HEK293 (cell line): ENCODE results near the gene ARRB2.

Experiments
- CTCF ChIA-PET: fragments of 350-600 bp; formaldehyde crosslinking; extraction: SDS; loops from one replicate; lab custom pipeline; 2021; ENCODE audit warnings: antibody characterized with exemption; lab: Yijun Ruan, JAX
- POLR2A ChIA-PET: fragments of 300-600 bp; formaldehyde crosslinking; extraction: SDS; loops from one replicate; lab custom pipeline; 2020; ENCODE audit warnings: antibody characterized with exemption, inconsistent platforms; lab: Yijun Ruan, JAX
- H3K27ac ChIP-seq: fragments of 200-500 bp; sonication (Bioruptor generic); 2 replicates; pipeline ENCODE4 v1.5.1; 2014; ENCODE audit warnings: low read depth, low read length, control low read depth, inconsistent platforms; ENCODE audit errors: extremely low read depth
- H3K36me3 ChIP-seq, 2 experiments: fragments of 200-500 bp in 1 of 2; sonication (Bioruptor generic) in 1 of 2; 1 replicate in 1 of 2; 2 replicates in 1 of 2; pipeline ENCODE4 v1.5.1; 2014 to 2017; ENCODE audit warnings: inconsistent platforms in 2 of 2, low read length in 2 of 2; ENCODE audit not compliant: control insufficient read depth in 2 of 2, insufficient read depth in 1 of 2
- H3K4me1 ChIP-seq: fragments of 200-500 bp; sonication (Bioruptor generic); 2 replicates; pipeline ENCODE4 v1.5.1; 2014; ENCODE audit warnings: mild to moderate bottlenecking, low read length, inconsistent platforms; ENCODE audit not compliant: control insufficient read depth, insufficient read depth
- H3K4me3 ChIP-seq: 2 replicates; pipeline ENCODE4 v1.5.1; 2011; ENCODE audit warnings: low read depth, mild to moderate bottlenecking, control low read depth, low read length, moderate library complexity
- H3K9me3 ChIP-seq: fragments of 200-500 bp; sonication (Bioruptor generic); 2 replicates; pipeline ENCODE4 v1.5.1; 2014; ENCODE audit warnings: low read depth, low read length, inconsistent platforms; ENCODE audit not compliant: control insufficient read depth, insufficient read depth
- BCL11A ChIP-seq: fragments of 450-650 bp; formaldehyde crosslinking; IDR thresholded peaks from 2 replicates; pipeline ENCODE4 v1.5.1; 2016; ENCODE audit warnings: low read depth, missing biosample characterization, missing genetic modification characterization
- IKZF3 ChIP-seq: fragments of 450-650 bp; IDR thresholded peaks from 2 replicates; pipeline ENCODE4 v1.5.0; 2018; ENCODE audit warnings: missing biosample characterization, mild to moderate bottlenecking, missing genetic modification characterization, moderate library complexity
- SCRT2 ChIP-seq: fragments of 450-650 bp; formaldehyde crosslinking; IDR thresholded peaks from 2 replicates; pipeline ENCODE4 v1.5.1; 2016; ENCODE audit warnings: missing biosample characterization, missing genetic modification characterization
- ZBTB48 ChIP-seq: fragments of 450-650 bp; formaldehyde crosslinking; IDR thresholded peaks from 2 replicates; pipeline ENCODE4 v1.5.1; 2016; ENCODE audit warnings: missing biosample characterization, missing genetic modification characterization
- ZEB2 ChIP-seq: fragments of 450-650 bp; formaldehyde crosslinking; IDR thresholded peaks from 2 replicates; pipeline ENCODE4 v1.5.1; 2016; ENCODE audit warnings: missing biosample characterization, missing genetic modification characterization
- ZFP41 ChIP-seq: fragments of 450-650 bp; formaldehyde crosslinking; IDR thresholded peaks from 2 replicates; pipeline ENCODE4 v1.5.1; 2016; ENCODE audit warnings: missing biosample characterization, missing genetic modification characterization, borderline replicate concordance
- ZNF112 ChIP-seq: fragments of 450-650 bp; formaldehyde crosslinking; IDR thresholded peaks from 2 replicates; pipeline ENCODE4 v1.5.0; 2017; ENCODE audit warnings: missing biosample characterization, missing genetic modification characterization
- ZNF133 ChIP-seq: fragments of 450-650 bp; formaldehyde crosslinking; IDR thresholded peaks from 2 replicates; pipeline ENCODE4 v1.5.1; 2016; ENCODE audit warnings: missing biosample characterization, missing genetic modification characterization
- ZNF174 ChIP-seq: fragments of 450-650 bp; formaldehyde crosslinking; IDR thresholded peaks from 2 replicates; pipeline ENCODE4 v1.5.0; 2017; ENCODE audit warnings: missing biosample characterization, mild to moderate bottlenecking, missing genetic modification characterization
- ZNF175 ChIP-seq: fragments of 450-650 bp; formaldehyde crosslinking; IDR thresholded peaks from 2 replicates; pipeline ENCODE4 v1.5.1; 2016; ENCODE audit warnings: missing biosample characterization, missing genetic modification characterization
- ZNF184 ChIP-seq: fragments of 450-650 bp; IDR thresholded peaks from 2 replicates; pipeline ENCODE4 v1.5.1; 2018; ENCODE audit warnings: missing biosample characterization, mild to moderate bottlenecking, missing genetic modification characterization
- ZNF311 ChIP-seq: fragments of 450-650 bp; formaldehyde crosslinking; IDR thresholded peaks from 2 replicates; pipeline ENCODE4 v1.5.1; 2017; ENCODE audit warnings: missing biosample characterization, missing genetic modification characterization, borderline replicate concordance
- ZNF394 ChIP-seq: fragments of 450-650 bp; formaldehyde crosslinking; IDR thresholded peaks from 2 replicates; pipeline ENCODE4 v1.5.1; 2016; ENCODE audit warnings: missing biosample characterization, missing genetic modification characterization, mild to moderate bottlenecking, moderate library complexity, borderline replicate concordance
- ZNF514 ChIP-seq: fragments of 450-650 bp; formaldehyde crosslinking; IDR thresholded peaks from 2 replicates; pipeline ENCODE4 v1.5.1; 2016; ENCODE audit warnings: missing biosample characterization, missing genetic modification characterization
- ZNF530 ChIP-seq: fragments of 450-650 bp; formaldehyde crosslinking; IDR thresholded peaks from 2 replicates; pipeline ENCODE4 v1.5.1; 2016; ENCODE audit warnings: low read depth, missing biosample characterization, missing genetic modification characterization
- ZNF560 ChIP-seq: fragments of 450-650 bp; formaldehyde crosslinking; IDR thresholded peaks from 2 replicates; pipeline ENCODE4 v1.5.1; 2017; ENCODE audit warnings: missing biosample characterization, missing genetic modification characterization, borderline replicate concordance
- ZNF624 ChIP-seq: fragments of 450-650 bp; formaldehyde crosslinking; IDR thresholded peaks from 2 replicates; pipeline ENCODE4 v1.5.1; 2017; ENCODE audit warnings: missing biosample characterization, missing genetic modification characterization
- ZNF629 ChIP-seq: fragments of 450-650 bp; formaldehyde crosslinking; IDR thresholded peaks from 2 replicates; pipeline ENCODE4 v1.5.1; 2017; ENCODE audit warnings: missing biosample characterization, missing genetic modification characterization
- ZNF670 ChIP-seq: fragments of 450-650 bp; formaldehyde crosslinking; IDR thresholded peaks from 2 replicates; pipeline ENCODE4 v1.5.1; 2016; ENCODE audit warnings: missing biosample characterization, missing genetic modification characterization, low read depth
- ZNF677 ChIP-seq: fragments of 450-650 bp; IDR thresholded peaks from 2 replicates; pipeline ENCODE4 v1.5.0; 2018; ENCODE audit warnings: missing biosample characterization, mild to moderate bottlenecking, missing genetic modification characterization, moderate library complexity
- ZNF837 ChIP-seq: fragments of 450-650 bp; formaldehyde crosslinking; IDR thresholded peaks from 2 replicates; pipeline ENCODE4 v1.5.1; 2016; ENCODE audit warnings: missing biosample characterization, missing genetic modification characterization
- ZSCAN23 ChIP-seq: fragments of 450-650 bp; formaldehyde crosslinking; IDR thresholded peaks from 2 replicates; pipeline ENCODE4 v1.5.1; 2016; ENCODE audit warnings: missing biosample characterization, missing genetic modification characterization
- TF ChIP-seq, protein P1 (sequence below): fragments of 450-650 bp; formaldehyde crosslinking; IDR thresholded peaks from 2 replicates; pipeline ENCODE4 v1.5.1; 2016; ENCODE audit warnings: missing biosample characterization, missing genetic modification characterization, borderline replicate concordance
- TF ChIP-seq, protein P2 (sequence below): fragments of 450-650 bp; formaldehyde crosslinking; IDR thresholded peaks from 2 replicates; pipeline ENCODE4 v1.5.0; 2017; ENCODE audit warnings: missing biosample characterization, missing genetic modification characterization, borderline replicate concordance
- TF ChIP-seq, protein P3 (sequence below): fragments of 450-650 bp; formaldehyde crosslinking; IDR thresholded peaks from 2 replicates; pipeline ENCODE4 v1.5.1; 2016; ENCODE audit warnings: missing biosample characterization, missing genetic modification characterization
- TF ChIP-seq, protein P4 (sequence below): fragments of 450-650 bp; formaldehyde crosslinking; IDR thresholded peaks from 2 replicates; pipeline ENCODE4 v1.5.1; 2016; ENCODE audit warnings: missing biosample characterization, missing genetic modification characterization
- TF ChIP-seq, protein P5 (sequence below): fragments of 450-650 bp; formaldehyde crosslinking; IDR thresholded peaks from 2 replicates; pipeline ENCODE4 v1.5.1; 2016; ENCODE audit warnings: missing biosample characterization, missing genetic modification characterization
- TF ChIP-seq, protein P6 (sequence below): fragments of 450-650 bp; formaldehyde crosslinking; IDR thresholded peaks from 2 replicates; pipeline ENCODE4; 2016; ENCODE audit warnings: missing biosample characterization, missing genetic modification characterization

ARRB2 gene

DNA sequence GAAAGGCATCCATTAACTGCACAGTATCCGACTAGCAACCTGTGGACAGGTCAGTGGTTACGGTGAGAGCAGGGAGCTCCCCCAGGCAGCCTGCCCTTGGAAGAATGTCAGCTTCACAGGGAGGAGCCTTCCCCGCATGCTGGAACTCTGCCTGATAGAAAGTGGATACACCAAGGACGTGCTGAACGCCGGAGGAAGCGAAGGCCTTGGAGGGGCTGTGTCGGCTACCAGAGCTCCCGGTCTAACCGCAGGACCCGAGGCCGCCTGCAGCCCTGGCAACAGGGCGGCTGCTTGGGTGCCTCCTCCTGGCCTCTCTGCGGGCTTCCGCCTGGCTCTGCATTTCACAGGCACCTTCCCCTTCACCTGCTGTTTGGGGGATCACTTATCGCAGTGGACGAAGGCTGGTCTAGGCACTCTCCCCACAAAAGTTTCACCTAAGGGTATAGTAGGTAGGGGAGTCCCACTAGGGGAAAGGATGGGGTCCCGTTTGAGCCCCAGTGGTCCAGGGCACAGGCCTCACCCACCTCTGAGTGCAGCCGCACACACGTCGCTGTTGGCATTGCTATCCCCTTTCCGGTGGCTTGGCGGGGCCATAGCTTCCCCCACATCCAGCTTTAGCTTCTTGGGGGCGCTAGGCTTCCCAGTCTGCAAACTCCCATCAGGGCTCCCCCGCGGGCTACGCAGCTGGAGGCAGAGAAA, 36.3 kb upstream of the ARRB2 start (continued):
- TF ChIP-seq, protein P1, sequence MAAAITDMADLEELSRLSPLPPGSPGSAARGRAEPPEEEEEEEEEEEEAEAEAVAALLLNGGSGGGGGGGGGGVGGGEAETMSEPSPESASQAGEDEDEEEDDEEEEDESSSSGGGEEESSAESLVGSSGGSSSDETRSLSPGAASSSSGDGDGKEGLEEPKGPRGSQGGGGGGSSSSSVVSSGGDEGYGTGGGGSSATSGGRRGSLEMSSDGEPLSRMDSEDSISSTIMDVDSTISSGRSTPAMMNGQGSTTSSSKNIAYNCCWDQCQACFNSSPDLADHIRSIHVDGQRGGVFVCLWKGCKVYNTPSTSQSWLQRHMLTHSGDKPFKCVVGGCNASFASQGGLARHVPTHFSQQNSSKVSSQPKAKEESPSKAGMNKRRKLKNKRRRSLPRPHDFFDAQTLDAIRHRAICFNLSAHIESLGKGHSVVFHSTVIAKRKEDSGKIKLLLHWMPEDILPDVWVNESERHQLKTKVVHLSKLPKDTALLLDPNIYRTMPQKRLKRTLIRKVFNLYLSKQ (tag by site-specific recombination) = no peak
- TF ChIP-seq SCRT2 (no peak), ZNF560 (no peak), ZNF184 (tag by site-specific recombination) (no peak), ZNF175 (tag by site-specific recombination) (no peak), ZNF837 (tag by site-specific recombination) (no peak), ZNF112 (tag by site-specific recombination) (no peak), ZNF670 (tag by site-specific recombination) (no peak), ZBTB48 (tag by site-specific recombination) (no peak), IKZF3 (tag by site-specific recombination) (no peak)
- TF ChIP-seq, protein P2, sequence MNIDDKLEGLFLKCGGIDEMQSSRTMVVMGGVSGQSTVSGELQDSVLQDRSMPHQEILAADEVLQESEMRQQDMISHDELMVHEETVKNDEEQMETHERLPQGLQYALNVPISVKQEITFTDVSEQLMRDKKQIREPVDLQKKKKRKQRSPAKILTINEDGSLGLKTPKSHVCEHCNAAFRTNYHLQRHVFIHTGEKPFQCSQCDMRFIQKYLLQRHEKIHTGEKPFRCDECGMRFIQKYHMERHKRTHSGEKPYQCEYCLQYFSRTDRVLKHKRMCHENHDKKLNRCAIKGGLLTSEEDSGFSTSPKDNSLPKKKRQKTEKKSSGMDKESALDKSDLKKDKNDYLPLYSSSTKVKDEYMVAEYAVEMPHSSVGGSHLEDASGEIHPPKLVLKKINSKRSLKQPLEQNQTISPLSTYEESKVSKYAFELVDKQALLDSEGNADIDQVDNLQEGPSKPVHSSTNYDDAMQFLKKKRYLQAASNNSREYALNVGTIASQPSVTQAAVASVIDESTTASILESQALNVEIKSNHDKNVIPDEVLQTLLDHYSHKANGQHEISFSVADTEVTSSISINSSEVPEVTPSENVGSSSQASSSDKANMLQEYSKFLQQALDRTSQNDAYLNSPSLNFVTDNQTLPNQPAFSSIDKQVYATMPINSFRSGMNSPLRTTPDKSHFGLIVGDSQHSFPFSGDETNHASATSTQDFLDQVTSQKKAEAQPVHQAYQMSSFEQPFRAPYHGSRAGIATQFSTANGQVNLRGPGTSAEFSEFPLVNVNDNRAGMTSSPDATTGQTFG = no peak
- TF ChIP-seq, protein P3, sequence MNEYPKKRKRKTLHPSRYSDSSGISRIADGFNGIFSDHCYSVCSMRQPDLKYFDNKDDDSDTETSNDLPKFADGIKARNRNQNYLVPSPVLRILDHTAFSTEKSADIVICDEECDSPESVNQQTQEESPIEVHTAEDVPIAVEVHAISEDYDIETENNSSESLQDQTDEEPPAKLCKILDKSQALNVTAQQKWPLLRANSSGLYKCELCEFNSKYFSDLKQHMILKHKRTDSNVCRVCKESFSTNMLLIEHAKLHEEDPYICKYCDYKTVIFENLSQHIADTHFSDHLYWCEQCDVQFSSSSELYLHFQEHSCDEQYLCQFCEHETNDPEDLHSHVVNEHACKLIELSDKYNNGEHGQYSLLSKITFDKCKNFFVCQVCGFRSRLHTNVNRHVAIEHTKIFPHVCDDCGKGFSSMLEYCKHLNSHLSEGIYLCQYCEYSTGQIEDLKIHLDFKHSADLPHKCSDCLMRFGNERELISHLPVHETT = no peak

DNA sequence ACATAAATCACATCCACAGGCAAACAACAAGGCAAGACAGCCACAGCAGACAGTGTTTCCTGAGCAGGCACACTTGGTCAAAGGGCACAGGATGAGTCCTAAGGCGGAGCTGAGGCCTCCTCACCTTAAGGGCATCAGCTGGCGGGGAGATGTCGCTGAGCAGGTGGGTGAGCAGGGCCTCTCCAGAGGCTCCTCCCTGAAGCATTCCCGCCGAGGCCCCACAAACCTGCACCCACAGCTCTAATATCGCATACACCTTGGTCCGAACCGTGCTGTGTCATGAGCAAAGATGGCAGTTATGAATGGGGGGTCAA, 35.8 kb upstream of the ARRB2 start:
- ChIA-PET POLR2A (interaction anchor here (0.6 to 1.3 kb wide), 2 partner anchors 29 to 197 kb away, joined by 3 to 8 read pairs; partner anchors contain the start of gene PELP1), CTCF (no interaction called here)
- H3K4me1 ChIP-seq = peaks cover 10% of the 10 kb centered on the region
- no peak overlapping the region for H3K4me3 ChIP-seq
- no peaks in the 10 kb centered on the region for H3K9me3 ChIP-seq
- H3K36me3 ChIP-seq = peaks cover 38 to 78% of the 10 kb centered on the region in 2 experiments
- no peak overlapping the region for H3K27ac ChIP-seq
- TF ChIP-seq BCL11A (no peak), ZNF530 (tag by site-specific recombination) (no peak), ZNF133 (no peak), ZNF629 (tag by site-specific recombination) (no peak), ZEB2 (tag by site-specific recombination) (no peak), ZNF624 (no peak), ZFP41 (tag by site-specific recombination) (no peak), ZNF174 (tag by site-specific recombination) (no peak), ZNF514 (tag by site-specific recombination) (no peak), ZNF394 (tag by site-specific recombination) (no peak), ZNF677 (tag by site-specific recombination) (no peak), ZSCAN23 (tag by site-specific recombination) (no peak), ZNF311 (tag by site-specific recombination) (no peak)
- TF ChIP-seq, protein P4, sequence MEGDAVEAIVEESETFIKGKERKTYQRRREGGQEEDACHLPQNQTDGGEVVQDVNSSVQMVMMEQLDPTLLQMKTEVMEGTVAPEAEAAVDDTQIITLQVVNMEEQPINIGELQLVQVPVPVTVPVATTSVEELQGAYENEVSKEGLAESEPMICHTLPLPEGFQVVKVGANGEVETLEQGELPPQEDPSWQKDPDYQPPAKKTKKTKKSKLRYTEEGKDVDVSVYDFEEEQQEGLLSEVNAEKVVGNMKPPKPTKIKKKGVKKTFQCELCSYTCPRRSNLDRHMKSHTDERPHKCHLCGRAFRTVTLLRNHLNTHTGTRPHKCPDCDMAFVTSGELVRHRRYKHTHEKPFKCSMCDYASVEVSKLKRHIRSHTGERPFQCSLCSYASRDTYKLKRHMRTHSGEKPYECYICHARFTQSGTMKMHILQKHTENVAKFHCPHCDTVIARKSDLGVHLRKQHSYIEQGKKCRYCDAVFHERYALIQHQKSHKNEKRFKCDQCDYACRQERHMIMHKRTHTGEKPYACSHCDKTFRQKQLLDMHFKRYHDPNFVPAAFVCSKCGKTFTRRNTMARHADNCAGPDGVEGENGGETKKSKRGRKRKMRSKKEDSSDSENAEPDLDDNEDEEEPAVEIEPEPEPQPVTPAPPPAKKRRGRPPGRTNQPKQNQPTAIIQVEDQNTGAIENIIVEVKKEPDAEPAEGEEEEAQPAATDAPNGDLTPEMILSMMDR = no peak
- TF ChIP-seq, protein P5, sequence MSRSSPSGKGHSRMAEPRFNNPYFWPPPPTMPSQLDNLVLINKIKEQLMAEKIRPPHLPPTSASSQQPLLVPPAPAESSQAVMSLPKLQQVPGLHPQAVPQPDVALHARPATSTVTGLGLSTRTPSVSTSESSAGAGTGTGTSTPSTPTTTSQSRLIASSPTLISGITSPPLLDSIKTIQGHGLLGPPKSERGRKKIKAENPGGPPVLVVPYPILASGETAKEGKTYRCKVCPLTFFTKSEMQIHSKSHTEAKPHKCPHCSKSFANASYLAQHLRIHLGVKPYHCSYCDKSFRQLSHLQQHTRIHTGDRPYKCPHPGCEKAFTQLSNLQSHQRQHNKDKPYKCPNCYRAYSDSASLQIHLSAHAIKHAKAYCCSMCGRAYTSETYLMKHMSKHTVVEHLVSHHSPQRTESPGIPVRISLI (tag by site-specific recombination) = no peak
- TF ChIP-seq, protein P6, sequence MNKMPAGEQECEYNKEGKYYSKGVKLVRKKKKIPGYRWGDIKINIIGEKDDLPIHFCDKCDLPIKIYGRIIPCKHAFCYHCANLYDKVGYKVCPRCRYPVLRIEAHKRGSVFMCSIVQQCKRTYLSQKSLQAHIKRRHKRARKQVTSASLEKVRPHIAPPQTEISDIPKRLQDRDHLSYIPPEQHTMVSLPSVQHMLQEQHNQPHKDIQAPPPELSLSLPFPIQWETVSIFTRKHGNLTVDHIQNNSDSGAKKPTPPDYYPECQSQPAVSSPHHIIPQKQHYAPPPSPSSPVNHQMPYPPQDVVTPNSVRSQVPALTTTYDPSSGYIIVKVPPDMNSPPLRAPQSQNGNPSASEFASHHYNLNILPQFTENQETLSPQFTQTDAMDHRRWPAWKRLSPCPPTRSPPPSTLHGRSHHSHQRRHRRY (tag by site-specific recombination) = no peak
